GM12878 (cell line): Measurements from ENCODE around the gene CTNNBIP1.

ENCODE experiments used
- POLR2A ChIP-seq: IDR thresholded peaks from 2 replicates; pipeline ENCODE4 v1.6.1; 2011; ENCODE audit warnings: low read depth, mild to moderate bottlenecking, low read length
- SUPT20H ChIP-seq: IDR thresholded peaks from 2 replicates; pipeline ENCODE4 v1.6.1; 2011; ENCODE audit warnings: low read depth, mild to moderate bottlenecking, low read length, moderate library complexity, borderline replicate concordance; ENCODE audit not compliant: control insufficient read depth
- ZZZ3 ChIP-seq: IDR thresholded peaks from 2 replicates; pipeline ENCODE4 v1.6.1; 2011; ENCODE audit warnings: low read depth; ENCODE audit not compliant: control insufficient read depth, insufficient read length

DNA sequence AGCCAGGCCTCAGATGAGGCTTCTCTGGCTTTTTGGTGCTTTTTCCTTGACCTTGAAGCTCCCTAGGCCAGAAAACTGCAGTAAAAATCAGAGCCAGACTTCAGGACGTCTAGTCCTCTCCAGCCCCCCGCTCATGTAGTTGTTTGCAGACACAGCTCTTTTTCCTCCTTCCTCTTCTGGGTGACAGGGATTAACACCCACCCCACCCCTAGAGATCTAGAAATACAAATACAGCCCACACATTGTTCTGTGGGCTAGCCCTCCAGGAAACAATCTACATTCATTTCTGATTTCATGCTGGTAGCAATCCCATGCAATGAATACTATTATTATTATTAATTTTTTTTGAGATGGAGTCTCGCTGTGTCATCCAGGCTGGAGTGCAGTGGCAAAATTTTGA is 76.4 kb downstream of the CTNNBIP1 start:
- TF ChIP-seq POLR2A (no peak), ZZZ3 (no peak), SUPT20H (no peak)
